ENCODE data around the gene TBX15.
A peak's percentile ranks its signal among the peaks of the same experiment; 100 is the strongest.

TBX15 gene

GRCh38 chr1:119008483-119009311 lies 20.6 kb upstream of the TBX15 start:
- Histone ChIP-seq H3K4me3 (ENCODE audit: low read depth, low read length) (peak overlapping the region; percentile 56), H3K27ac (ENCODE audit: low read depth, low read length) (peak overlapping the region; percentile 33), H3K9ac (ENCODE audit: low read depth, low read length) (no peak overlapping the region), H3K9me3 (ENCODE audit: control insufficient read depth, insufficient read depth, low read length) (no peaks in the 10 kb centered on the region), H3K36me3 (ENCODE audit: control insufficient read depth, insufficient read depth, low read length) (no peaks in the 10 kb centered on the region), H3K27me3 (ENCODE audit: control insufficient read depth, insufficient read depth, low read length) (peaks cover 72% of the 10 kb centered on the region), H3K4me1 (ENCODE audit: control insufficient read depth, insufficient read depth, low read length) (peaks cover 26% of the 10 kb centered on the region)

- Histone ChIP-seq H3K27me3 (ENCODE audit: control insufficient read depth, insufficient read depth, low read length) (peaks cover 80% of the 10 kb centered on the region), H3K36me3 (ENCODE audit: control insufficient read depth, insufficient read depth, low read length) (no peaks in the 10 kb centered on the region), H3K27ac (ENCODE audit: low read depth, low read length) (no peak overlapping the region), H3K4me1 (ENCODE audit: control insufficient read depth, insufficient read depth, low read length) (peaks cover 30% of the 10 kb centered on the region), H3K9ac (ENCODE audit: low read depth, low read length) (no peak overlapping the region), H3K9me3 (ENCODE audit: control insufficient read depth, insufficient read depth, low read length) (no peaks in the 10 kb centered on the region), H3K4me3 (ENCODE audit: low read depth, low read length) (peak overlapping the region; percentile 56)
Measured at GRCh38 chr1:119007670-119008482, 19.7 kb upstream of the TBX15 start.

- peaks cover 35% of the 10 kb centered on the region for H3K4me1 ChIP-seq (ENCODE audit: control insufficient read depth, insufficient read depth, low read length)
- H3K9me3 ChIP-seq (ENCODE audit: control insufficient read depth, insufficient read depth, low read length) = no peaks in the 10 kb centered on the region
- H3K9ac ChIP-seq (ENCODE audit: low read depth, low read length) = no peak overlapping the region
- no peak overlapping the region for H3K27ac ChIP-seq (ENCODE audit: low read depth, low read length)
- peak overlapping the region; percentile 56; the same call in 1 of the 2 replicates for H3K4me3 ChIP-seq (ENCODE audit: low read depth, low read length)
- H3K27me3 ChIP-seq (ENCODE audit: control insufficient read depth, insufficient read depth, low read length) = peaks cover 85% of the 10 kb centered on the region
- no peaks in the 10 kb centered on the region for H3K36me3 ChIP-seq (ENCODE audit: control insufficient read depth, insufficient read depth, low read length)
Measured at GRCh38 chr1:119007339-119007669, 19.2 kb upstream of the TBX15 start.

GRCh38 chr1:119006406-119007279 lies 18.5 kb upstream of the TBX15 start:
- Histone ChIP-seq H3K27ac (ENCODE audit: low read depth, low read length) (no peak overlapping the region), H3K4me1 (ENCODE audit: control insufficient read depth, insufficient read depth, low read length) (peaks cover 39% of the 10 kb centered on the region), H3K27me3 (ENCODE audit: control insufficient read depth, insufficient read depth, low read length) (peaks cover 89% of the 10 kb centered on the region), H3K4me3 (ENCODE audit: low read depth, low read length) (peak overlapping the region; percentile 33; the same call in 1 of the 2 replicates), H3K36me3 (ENCODE audit: control insufficient read depth, insufficient read depth, low read length) (no peaks in the 10 kb centered on the region), H3K9ac (ENCODE audit: low read depth, low read length) (no peak overlapping the region), H3K9me3 (ENCODE audit: control insufficient read depth, insufficient read depth, low read length) (no peaks in the 10 kb centered on the region)

DNA sequence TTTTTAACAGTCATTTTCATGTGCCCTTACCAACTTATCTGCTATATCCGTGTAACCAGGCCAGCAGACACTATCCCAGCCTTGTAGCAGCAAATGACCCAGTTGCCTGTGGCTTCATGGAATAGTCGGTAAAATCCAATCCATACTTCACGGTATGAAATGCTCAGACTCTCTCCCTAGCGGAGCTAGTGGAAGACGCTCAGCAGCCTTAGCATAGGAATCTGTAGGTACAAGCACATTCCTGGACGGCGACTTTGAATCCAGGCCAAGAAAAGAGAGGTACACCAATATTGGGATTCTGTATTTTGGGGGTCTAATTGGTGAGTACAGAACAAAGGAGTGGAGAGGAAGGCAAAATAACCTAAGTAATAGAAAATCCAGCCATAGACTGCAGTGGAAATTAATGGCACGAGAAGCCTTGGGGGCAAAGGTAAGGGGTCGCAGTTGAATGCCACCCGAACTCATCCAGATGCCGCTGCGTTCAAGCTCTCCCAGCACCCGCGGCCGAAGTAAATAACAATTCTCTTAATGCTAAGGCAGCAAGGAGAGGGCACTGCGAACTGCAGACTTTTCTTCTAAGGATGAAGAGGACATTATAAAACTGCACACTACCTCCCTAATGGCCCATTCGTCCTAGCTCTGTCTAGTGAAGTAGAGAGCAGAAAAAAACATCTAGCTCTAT lies 17.7 kb upstream of the TBX15 start:
- H3K9ac ChIP-seq (ENCODE audit: low read depth, low read length) = no peak overlapping the region
- peaks cover 97% of the 10 kb centered on the region for H3K27me3 ChIP-seq (ENCODE audit: control insufficient read depth, insufficient read depth, low read length)
- no peak overlapping the region for H3K4me3 ChIP-seq (ENCODE audit: low read depth, low read length)
- peaks cover 40% of the 10 kb centered on the region for H3K4me1 ChIP-seq (ENCODE audit: control insufficient read depth, insufficient read depth, low read length)
- no peak overlapping the region for H3K27ac ChIP-seq (ENCODE audit: low read depth, low read length)
- no peaks in the 10 kb centered on the region for H3K36me3 ChIP-seq (ENCODE audit: control insufficient read depth, insufficient read depth, low read length)
- H3K9me3 ChIP-seq (ENCODE audit: control insufficient read depth, insufficient read depth, low read length) = no peaks in the 10 kb centered on the region

DNA sequence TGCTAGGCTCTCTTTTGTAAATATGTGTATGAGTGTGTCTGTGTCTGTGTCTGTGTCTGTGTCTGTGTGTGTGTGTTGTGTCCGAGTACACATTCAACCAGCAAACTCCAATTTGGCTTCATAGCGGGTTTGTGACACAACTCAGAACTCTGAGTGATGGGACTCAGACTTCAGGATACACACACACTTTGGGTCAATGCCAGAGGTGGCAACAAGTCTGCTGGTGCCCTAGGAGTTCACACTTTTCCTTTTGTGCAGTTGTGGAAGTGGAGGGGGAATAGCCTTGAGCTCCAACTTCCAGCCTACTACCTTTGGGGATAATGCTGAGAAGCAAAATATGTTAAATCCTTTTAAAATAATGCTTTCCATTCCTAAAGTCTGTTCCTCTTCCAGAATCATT lies 16.6 kb upstream of the TBX15 start:
- Histone ChIP-seq H3K36me3 (ENCODE audit: control insufficient read depth, insufficient read depth, low read length) (no peaks in the 10 kb centered on the region), H3K27ac (ENCODE audit: low read depth, low read length) (no peak overlapping the region), H3K27me3 (ENCODE audit: control insufficient read depth, insufficient read depth, low read length) (peaks cover 100% of the 10 kb centered on the region), H3K4me3 (ENCODE audit: low read depth, low read length) (no peak overlapping the region), H3K9me3 (ENCODE audit: control insufficient read depth, insufficient read depth, low read length) (no peaks in the 10 kb centered on the region), H3K4me1 (ENCODE audit: control insufficient read depth, insufficient read depth, low read length) (peaks cover 49% of the 10 kb centered on the region), H3K9ac (ENCODE audit: low read depth, low read length) (no peak overlapping the region)

DNA sequence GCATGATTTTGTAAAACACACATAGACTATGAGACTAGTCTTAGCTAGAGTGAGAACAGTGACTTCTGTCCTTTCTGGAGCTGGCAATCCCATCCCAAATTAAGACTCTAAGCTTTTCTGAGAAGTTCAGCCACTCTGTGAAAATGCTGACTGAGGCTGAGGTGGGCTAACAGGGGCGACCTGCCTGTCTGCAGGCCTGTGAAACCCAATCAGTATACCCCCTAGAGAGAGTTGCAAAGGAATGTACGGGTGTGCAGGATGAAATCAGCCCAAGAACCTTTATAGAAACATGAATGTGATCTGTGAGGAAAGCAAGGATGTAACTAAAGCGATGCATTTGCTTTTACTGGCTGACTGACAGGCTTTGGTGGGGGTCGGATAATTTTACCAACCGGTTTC lies 16.0 kb upstream of the TBX15 start:
- no peaks in the 10 kb centered on the region for H3K36me3 ChIP-seq (ENCODE audit: control insufficient read depth, insufficient read depth, low read length)
- H3K9me3 ChIP-seq (ENCODE audit: control insufficient read depth, insufficient read depth, low read length) = no peaks in the 10 kb centered on the region
- H3K9ac ChIP-seq (ENCODE audit: low read depth, low read length) = no peak overlapping the region
- H3K4me1 ChIP-seq (ENCODE audit: control insufficient read depth, insufficient read depth, low read length) = peaks cover 43% of the 10 kb centered on the region
- no peak overlapping the region for H3K4me3 ChIP-seq (ENCODE audit: low read depth, low read length)
- no peak overlapping the region for H3K27ac ChIP-seq (ENCODE audit: low read depth, low read length)
- peaks cover 100% of the 10 kb centered on the region for H3K27me3 ChIP-seq (ENCODE audit: control insufficient read depth, insufficient read depth, low read length)

DNA sequence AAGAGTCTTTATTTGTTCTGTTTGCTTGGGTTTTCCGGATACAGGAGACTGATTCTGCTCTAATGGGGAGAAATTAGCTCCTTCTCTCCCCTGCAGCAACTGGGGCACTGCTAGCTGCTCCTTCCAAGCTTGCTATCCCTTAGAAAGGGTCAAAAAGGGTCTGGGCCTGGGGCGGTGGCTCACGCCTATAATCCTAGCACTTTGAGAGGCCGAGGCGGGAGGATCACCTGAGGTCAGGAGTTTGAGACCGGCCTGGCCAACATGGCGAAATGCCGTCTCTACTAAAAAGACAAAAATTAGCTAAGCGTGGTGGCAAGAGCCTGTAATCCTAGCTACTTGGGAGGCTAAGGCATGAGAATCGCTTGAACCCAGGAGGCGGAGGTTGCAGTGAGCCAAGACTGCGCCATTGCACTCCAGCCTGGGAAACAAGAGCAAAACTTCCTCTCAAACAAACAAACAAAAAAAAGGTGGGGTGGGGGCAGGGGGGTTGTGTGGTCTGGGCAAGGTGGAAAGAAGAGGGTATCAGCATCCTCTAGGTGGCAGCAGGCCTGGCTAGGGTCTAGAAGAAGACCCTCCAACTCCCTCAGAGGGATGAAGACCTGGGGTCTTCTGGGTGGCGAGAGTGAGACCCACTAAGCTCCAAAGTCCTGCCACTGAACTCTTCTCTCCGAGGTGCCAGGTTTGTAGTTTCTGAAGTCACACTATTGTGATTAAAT lies 15.4 kb upstream of the TBX15 start:
- Histone ChIP-seq H3K4me3 (ENCODE audit: low read depth, low read length) (no peak overlapping the region), H3K9ac (ENCODE audit: low read depth, low read length) (no peak overlapping the region), H3K36me3 (ENCODE audit: control insufficient read depth, insufficient read depth, low read length) (no peaks in the 10 kb centered on the region), H3K4me1 (ENCODE audit: control insufficient read depth, insufficient read depth, low read length) (peaks cover 41% of the 10 kb centered on the region), H3K27me3 (ENCODE audit: control insufficient read depth, insufficient read depth, low read length) (peaks cover 100% of the 10 kb centered on the region), H3K9me3 (ENCODE audit: control insufficient read depth, insufficient read depth, low read length) (no peaks in the 10 kb centered on the region), H3K27ac (ENCODE audit: low read depth, low read length) (no peak overlapping the region)

DNA sequence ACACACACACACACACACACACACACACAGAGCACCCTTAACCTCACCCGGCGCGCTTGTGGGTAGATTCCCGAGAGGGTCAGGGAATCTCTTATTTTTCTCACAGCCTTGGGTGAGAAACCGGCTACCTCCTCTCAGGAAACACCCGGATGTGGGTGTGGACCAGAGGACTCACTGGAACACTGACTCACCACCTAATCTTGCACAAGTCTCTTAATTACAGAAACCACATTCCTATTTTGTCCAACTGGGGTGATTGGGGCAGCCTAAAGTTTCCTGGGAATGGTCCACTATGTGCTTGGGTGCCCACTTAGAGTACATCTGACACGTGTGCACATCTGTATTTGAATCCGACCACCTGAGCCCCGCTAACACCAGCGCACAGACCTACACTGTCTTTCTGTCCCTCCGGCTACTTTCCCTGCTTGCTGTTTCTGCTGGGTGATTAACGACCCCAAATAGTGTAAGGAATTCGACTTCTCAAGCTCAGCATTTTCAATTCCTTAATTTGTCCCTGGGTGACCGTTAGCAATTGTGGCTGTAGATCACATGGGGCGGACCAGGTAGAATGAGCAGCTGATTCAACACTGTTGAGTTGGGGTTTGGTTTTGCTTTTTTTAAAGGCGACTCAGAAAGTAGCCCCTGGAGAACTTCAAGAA lies 14.0 kb upstream of the TBX15 start:
- peaks cover 31% of the 10 kb centered on the region for H3K4me1 ChIP-seq (ENCODE audit: control insufficient read depth, insufficient read depth, low read length)
- H3K9me3 ChIP-seq (ENCODE audit: control insufficient read depth, insufficient read depth, low read length) = no peaks in the 10 kb centered on the region
- H3K4me3 ChIP-seq (ENCODE audit: low read depth, low read length) = no peak overlapping the region
- H3K36me3 ChIP-seq (ENCODE audit: control insufficient read depth, insufficient read depth, low read length) = no peaks in the 10 kb centered on the region
- H3K27ac ChIP-seq (ENCODE audit: low read depth, low read length) = no peak overlapping the region
- no peak overlapping the region for H3K9ac ChIP-seq (ENCODE audit: low read depth, low read length)
- H3K27me3 ChIP-seq (ENCODE audit: control insufficient read depth, insufficient read depth, low read length) = peaks cover 100% of the 10 kb centered on the region

Data from HUES48 (cell line).